ENCODE data around the gene PNPLA1. TPM values are rescaled to one million over a fixed set of nuclear protein-coding genes. Genes with fewer than 3 reads are reported as not detected.

The PNPLA1 gene, protein sequence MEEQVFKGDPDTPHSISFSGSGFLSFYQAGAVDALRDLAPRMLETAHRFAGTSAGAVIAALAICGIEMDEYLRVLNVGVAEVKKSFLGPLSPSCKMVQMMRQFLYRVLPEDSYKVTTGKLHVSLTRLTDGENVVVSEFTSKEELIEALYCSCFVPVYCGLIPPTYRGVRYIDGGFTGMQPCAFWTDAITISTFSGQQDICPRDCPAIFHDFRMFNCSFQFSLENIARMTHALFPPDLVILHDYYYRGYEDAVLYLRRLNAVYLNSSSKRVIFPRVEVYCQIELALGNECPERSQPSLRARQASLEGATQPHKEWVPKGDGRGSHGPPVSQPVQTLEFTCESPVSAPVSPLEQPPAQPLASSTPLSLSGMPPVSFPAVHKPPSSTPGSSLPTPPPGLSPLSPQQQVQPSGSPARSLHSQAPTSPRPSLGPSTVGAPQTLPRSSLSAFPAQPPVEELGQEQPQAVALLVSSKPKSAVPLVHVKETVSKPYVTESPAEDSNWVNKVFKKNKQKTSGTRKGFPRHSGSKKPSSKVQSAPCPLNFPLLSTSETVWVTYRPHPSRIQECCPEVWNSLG
- not detected for total RNA-seq

DNA sequence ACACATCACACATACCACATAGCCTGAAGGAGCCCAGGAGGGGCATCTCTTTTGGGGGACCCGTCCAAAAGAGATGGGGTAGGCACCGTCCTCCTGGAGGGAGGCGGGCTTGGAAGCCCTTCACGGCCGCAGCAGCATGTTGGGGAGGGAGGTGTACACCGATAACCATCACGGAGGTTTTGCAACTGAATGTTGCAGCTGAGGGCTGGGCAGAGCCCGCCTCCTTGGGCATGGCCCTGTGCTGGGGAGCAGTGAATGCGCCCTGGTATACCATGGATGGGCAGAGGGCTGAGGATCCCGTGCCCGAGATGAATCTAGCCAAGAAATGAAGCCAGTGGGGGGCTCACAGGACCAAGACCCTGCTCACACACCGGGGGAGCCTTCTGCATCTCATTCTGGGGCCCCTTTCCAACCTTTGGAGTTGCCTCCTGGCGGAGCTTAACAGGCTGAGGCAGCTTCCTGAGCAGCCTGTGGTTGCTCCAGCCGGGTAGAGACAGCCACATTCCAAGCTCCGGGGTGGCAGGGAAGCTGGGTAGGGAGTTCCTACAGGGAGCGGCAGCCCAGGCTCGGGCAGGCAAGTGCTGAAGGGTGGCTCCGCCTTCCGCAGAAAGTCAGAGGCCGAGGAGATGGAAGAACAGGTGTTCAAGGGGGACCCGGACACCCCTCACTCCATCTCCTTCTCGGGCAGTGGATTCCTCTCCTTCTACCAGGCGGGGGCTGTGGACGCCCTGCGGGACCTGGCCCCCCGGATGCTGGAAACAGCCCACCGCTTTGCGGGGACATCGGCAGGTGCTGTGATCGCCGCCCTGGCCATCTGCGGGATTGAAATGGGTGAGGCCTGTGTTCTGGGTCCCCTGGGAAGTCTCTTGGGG is at the start of gene PNPLA1:
Gene PNPLA1, plus strand, starts transcription at position 227 of the 872 bp plus-strand sequence. Its CDS starts 400 bp downstream, at position 627.
- POLR2A ChIA-PET, result no interaction called here
- no peak within 1 kb of the TSS for H3K27ac Mint-ChIP-seq
- no peak within 1 kb of the TSS for H3K4me3 Mint-ChIP-seq
- H3K36me3 Mint-ChIP-seq, result no peaks in the 10 kb centered on the region
- ATAC-seq (ENCODE audit: low read depth) (no peak), DNase-seq (no peak)
- H3K9me3 Mint-ChIP-seq, result peaks cover 4% of the 10 kb centered on the region
- H3K4me1 Mint-ChIP-seq, result no peaks in the 10 kb centered on the region
- peaks cover 13% of the 10 kb centered on the region for H3K27me3 Mint-ChIP-seq

DNA sequence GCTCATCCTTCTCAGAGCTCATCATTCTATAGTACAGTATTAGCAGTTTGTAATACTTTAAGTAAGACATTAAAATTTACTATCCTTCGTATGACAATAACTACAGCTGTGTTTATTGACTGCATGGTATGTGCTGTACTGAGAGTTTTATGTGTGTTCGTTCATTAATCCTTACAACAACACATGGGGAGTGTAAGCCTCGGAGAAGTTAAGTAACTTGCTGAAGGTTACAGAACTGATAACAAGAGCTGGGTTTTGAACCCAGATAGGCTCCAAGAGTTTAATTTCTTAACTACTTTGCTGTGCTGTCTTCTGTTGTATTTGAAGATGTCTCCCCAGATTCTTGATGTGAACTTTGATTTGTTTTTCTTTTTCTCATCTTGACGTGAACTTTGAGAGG is 49.6 kb upstream of the PNPLA1 start:
- Mint-ChIP-seq H3K27ac (no peak overlapping the region), H3K9me3 (no peaks in the 10 kb centered on the region), H3K27me3 (no peaks in the 10 kb centered on the region), H3K4me3 (no peak overlapping the region), H3K36me3 (peaks cover 21% of the 10 kb centered on the region), H3K4me1 (peaks cover 1% of the 10 kb centered on the region)
- POLR2A ChIA-PET, result no interaction called here
- DNase-seq, result no peak
- ATAC-seq (ENCODE audit: low read depth), result no peak

DNA sequence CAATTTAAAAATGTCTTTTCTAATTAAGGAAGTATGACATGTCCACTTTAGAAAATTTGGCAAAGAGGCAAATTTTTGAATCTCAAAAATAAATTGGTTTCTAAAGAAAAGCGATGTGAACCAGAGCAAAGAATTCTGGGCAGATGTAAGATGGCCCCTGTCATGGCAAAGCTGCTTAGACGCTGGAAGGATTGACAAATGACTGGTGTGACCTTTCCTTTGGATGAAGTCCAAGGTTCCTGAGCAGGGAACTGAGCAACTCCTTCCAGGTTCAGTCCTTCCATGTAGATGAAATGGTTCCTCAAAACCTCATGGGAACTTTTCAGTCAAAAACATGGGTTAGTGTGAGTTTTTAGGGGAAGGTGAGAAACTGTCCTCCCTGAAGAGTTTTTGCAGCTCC is 48.2 kb upstream of the PNPLA1 start:
- Mint-ChIP-seq H3K9me3 (no peaks in the 10 kb centered on the region), H3K27me3 (no peaks in the 10 kb centered on the region), H3K27ac (no peak overlapping the region), H3K4me3 (no peak overlapping the region), H3K36me3 (peaks cover 17% of the 10 kb centered on the region), H3K4me1 (peaks cover 1% of the 10 kb centered on the region)
- POLR2A ChIA-PET, result no interaction called here
- ATAC-seq (ENCODE audit: low read depth), result no peak
- no peak for DNase-seq

DNA sequence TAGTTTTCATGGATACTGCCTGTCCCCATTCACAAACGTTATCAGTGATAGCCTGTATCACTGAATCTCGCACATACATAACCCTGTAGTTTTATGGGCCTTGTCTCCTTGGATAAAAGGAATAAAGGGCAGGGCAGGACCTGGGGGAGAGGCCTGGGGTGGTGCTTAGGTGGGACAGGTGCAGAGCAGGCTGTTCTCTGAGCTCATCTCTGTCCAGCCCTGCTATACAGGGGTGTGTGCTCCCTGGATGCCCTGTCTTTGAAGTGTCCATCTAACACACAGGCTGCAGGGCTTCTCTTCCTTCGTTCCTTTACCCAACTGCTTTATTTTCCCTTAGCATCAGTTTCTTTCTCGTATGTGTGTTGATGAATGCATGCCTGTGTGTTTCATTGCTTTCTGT is 46.9 kb upstream of the PNPLA1 start:
- Mint-ChIP-seq H3K4me3 (no peak overlapping the region), H3K4me1 (peaks cover 2% of the 10 kb centered on the region), H3K27me3 (no peaks in the 10 kb centered on the region), H3K27ac (no peak overlapping the region), H3K36me3 (peaks cover 18% of the 10 kb centered on the region), H3K9me3 (no peaks in the 10 kb centered on the region)
- POLR2A ChIA-PET, result no interaction called here
- ATAC-seq (ENCODE audit: low read depth) (no peak), DNase-seq (no peak)

DNA sequence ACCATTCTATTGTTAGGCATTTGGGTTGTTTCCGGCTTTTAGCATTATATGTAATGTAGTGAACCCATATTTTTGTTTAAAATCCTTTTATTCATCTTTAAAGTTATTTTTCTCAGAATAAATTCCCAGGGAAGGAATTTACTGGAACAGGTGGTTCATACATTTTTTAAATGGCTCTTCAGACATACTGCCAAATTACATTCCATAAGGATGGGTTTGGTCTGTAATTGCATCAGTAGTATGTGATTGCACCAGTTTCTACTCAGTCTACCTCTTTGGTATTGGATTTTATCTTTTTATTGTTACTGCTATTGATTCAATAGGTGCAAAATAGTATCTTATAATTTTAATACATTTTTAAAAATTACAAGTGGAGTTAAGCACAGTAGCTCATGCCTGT is 46.2 kb upstream of the PNPLA1 start:
- Mint-ChIP-seq H3K27ac (no peak overlapping the region), H3K9me3 (no peaks in the 10 kb centered on the region), H3K27me3 (no peaks in the 10 kb centered on the region), H3K36me3 (peaks cover 17% of the 10 kb centered on the region), H3K4me1 (peaks cover 6% of the 10 kb centered on the region), H3K4me3 (no peak overlapping the region)
- POLR2A ChIA-PET, result no interaction called here
- DNase-seq (no peak), ATAC-seq (ENCODE audit: low read depth) (no peak)

DNA sequence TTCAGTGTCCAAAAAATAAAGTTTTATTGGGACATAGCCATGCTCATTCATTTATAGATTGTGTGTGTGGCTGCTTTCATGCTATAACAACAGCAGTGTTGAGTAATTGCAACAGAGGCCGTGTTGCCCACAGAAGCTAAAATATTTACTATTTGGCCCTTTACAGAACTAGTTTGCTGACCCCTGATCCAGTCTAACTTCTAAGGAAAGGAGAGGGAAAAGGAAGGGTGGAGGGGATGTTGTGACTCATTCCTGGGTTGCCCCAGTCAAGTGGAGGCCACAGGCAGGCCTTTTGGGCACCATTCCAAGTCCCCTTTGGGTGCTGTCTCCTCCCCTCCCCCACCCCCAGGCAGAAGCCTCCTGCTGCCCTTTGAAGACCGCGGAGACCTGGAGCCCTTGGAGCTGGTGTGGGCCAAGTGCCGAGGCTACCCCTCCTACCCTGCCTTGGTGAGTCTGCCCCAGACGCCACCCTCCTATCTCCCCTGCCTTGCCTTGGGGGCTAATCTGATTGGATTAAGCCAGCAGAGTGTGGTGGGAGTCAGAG is 44.9 kb upstream of the PNPLA1 start:
- ATAC-seq (ENCODE audit: low read depth) (no peak), DNase-seq (no peak)
- H3K4me3 Mint-ChIP-seq, result no peak overlapping the region
- POLR2A ChIA-PET, result no interaction called here
- H3K27me3 Mint-ChIP-seq, result no peaks in the 10 kb centered on the region
- no peaks in the 10 kb centered on the region for H3K9me3 Mint-ChIP-seq
- peaks cover 7% of the 10 kb centered on the region for H3K4me1 Mint-ChIP-seq
- H3K36me3 Mint-ChIP-seq, result peaks cover 14% of the 10 kb centered on the region
- no peak overlapping the region for H3K27ac Mint-ChIP-seq

DNA sequence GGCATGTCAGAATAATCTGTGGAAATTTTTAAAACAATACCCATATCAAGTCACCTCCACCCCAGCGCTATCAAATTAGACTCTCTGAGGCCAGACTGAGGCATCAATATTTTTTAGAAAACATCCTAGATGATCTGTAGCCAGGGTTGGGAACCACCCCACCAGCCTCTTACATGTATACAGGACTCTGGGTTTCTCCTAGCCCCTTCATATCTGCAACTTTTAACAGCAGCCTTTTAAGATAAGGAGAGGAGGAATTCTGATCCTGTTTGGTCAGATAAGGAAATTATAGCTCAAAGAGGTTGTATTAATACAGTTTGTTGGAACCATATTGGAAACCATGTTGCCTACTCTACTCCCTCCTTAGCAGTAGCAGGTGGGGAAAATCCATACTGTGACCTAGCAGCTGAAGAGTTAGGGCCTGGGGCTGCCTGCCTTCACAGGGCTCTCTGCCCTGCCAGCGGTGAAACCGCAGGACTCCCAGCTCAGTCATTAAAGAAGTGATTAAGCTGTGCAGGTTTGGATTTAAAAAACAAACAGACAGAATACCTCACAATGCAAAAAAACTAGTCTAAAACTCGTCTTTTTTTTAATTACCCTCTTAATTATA is 43.3 kb upstream of the PNPLA1 start:
- DNase-seq (no peak), ATAC-seq (ENCODE audit: low read depth) (no peak)
- no peak overlapping the region for H3K4me3 Mint-ChIP-seq
- H3K9me3 Mint-ChIP-seq, result no peaks in the 10 kb centered on the region
- no peaks in the 10 kb centered on the region for H3K27me3 Mint-ChIP-seq
- no peak overlapping the region for H3K27ac Mint-ChIP-seq
- POLR2A ChIA-PET, result no interaction called here
- peaks cover 7% of the 10 kb centered on the region for H3K4me1 Mint-ChIP-seq
- H3K36me3 Mint-ChIP-seq, result peaks cover 16% of the 10 kb centered on the region

DNA sequence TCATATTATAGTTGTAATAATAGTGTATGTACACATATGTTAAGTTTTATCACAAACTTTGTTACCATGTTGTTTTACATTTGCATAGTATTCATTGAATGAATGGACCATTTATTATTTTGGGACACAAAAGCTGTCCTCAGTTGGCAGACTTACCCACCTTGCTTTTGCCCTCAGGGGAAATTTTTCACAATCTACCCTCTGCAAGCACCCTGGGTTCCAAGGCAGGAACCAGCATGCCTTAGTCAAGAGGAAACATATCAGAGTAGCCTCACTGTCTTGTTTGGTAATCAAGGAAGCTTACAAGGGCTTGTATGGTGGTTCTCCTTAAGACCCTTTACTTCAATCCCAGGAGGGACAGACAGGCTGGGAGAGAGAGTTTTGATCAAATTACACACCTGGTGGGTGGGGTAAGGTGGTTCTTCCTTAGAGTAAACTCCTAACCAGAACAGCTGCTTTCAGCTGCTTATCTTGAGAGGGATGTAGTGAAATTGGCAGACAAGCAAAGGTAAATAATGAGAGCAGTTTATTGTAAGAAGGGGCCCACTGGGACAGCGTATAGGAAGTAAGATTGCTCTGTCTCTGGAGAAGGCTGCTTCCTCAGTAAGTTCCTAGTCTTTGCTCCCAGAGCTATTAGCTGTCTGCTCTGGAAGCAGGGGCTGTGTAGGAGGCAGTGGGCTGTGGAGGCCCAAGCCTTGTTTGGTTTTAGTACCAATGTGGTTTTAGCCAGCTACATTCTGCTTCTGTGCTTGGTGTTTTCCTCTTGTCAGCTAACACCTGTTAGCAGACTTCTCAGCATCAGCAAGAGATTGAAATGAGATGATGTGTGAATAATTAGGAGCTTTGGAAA is 42.3 kb upstream of the PNPLA1 start:
- H3K27me3 Mint-ChIP-seq, result no peaks in the 10 kb centered on the region
- H3K9me3 Mint-ChIP-seq, result no peaks in the 10 kb centered on the region
- ATAC-seq (ENCODE audit: low read depth) (no peak), DNase-seq (no peak)
- no peak overlapping the region for H3K27ac Mint-ChIP-seq
- POLR2A ChIA-PET, result no interaction called here
- H3K4me1 Mint-ChIP-seq, result peaks cover 9% of the 10 kb centered on the region
- H3K4me3 Mint-ChIP-seq, result no peak overlapping the region
- H3K36me3 Mint-ChIP-seq, result peaks cover 13% of the 10 kb centered on the region

DNA sequence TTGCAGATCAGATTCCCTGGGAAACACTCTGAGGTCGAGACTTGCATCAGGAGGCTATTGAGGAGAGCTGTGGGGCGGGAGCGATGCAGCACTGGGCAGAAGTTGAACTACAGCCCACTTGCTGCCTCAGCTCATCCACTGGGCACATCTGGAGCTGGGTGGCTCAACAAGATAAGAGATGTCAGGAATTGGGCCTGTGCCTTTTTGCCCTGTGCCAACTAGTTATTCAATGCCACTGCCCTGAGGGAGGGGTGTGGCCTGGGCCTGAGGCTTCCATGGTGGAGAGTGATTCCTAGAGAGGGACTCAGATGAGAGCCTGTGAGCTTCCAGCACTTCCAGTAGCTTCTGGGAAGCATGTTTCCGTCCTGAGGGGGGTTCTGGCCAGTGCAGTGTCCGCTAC is 40.6 kb upstream of the PNPLA1 start:
- Mint-ChIP-seq H3K4me1 (peaks cover 9% of the 10 kb centered on the region), H3K27me3 (no peaks in the 10 kb centered on the region), H3K27ac (no peak overlapping the region), H3K36me3 (peaks cover 8% of the 10 kb centered on the region), H3K9me3 (no peaks in the 10 kb centered on the region), H3K4me3 (no peak overlapping the region)
- POLR2A ChIA-PET, result no interaction called here
- no peak for DNase-seq
- no peak for ATAC-seq (ENCODE audit: low read depth)

DNA sequence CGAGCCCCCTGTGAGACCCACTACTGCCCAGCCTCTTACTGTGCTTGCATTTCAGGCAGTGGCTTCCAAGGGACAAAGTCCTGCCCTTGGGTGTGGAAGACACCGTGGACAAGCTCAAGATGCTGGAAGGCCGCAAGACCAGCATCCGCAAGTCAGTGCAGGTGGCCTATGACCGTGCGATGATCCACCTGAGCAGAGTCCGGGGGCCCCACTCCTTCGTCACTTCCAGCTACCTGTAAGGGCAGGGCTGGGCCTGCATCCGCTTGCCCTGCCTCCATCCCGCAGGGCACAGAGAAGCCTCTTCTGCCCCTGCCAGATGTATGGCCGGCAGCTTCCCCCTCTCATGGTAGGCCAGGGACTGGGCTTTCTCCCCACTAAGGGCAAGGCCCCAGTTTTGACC is 39.5 kb upstream of the PNPLA1 start:
- no peaks in the 10 kb centered on the region for H3K27me3 Mint-ChIP-seq
- peaks cover 5% of the 10 kb centered on the region for H3K36me3 Mint-ChIP-seq
- DNase-seq (no peak), ATAC-seq (ENCODE audit: low read depth) (no peak)
- no peaks in the 10 kb centered on the region for H3K9me3 Mint-ChIP-seq
- H3K4me3 Mint-ChIP-seq, result no peak overlapping the region
- peak overlapping the region; percentile 57 for H3K27ac Mint-ChIP-seq
- H3K4me1 Mint-ChIP-seq, result peaks cover 17% of the 10 kb centered on the region
- POLR2A ChIA-PET, result no interaction called here

DNA sequence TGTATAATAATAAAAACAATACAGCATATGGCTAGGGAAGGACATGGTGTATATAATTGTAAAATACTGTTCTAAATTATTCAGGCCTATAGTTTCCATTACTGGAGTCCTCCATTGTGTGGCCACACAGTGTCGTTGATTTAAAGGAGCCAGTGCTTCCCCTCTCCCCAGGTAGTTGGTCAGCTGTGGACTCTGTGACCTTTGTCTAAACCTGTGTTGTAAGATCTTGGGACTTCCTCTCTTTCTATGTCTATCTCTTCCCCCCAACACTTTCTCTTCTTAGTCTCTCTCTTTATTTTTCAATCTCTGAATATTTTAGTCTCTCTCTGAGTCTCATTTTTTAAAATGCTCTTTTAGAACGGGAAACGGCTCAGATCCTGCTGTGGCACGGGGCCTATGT is 37.7 kb upstream of the PNPLA1 start:
- DNase-seq (no peak), ATAC-seq (ENCODE audit: low read depth) (no peak)
- Mint-ChIP-seq H3K4me1 (peaks cover 19% of the 10 kb centered on the region), H3K27ac (no peak overlapping the region), H3K27me3 (no peaks in the 10 kb centered on the region), H3K4me3 (no peak overlapping the region), H3K36me3 (peaks cover 3% of the 10 kb centered on the region), H3K9me3 (no peaks in the 10 kb centered on the region)
- POLR2A ChIA-PET, result no interaction called here

DNA sequence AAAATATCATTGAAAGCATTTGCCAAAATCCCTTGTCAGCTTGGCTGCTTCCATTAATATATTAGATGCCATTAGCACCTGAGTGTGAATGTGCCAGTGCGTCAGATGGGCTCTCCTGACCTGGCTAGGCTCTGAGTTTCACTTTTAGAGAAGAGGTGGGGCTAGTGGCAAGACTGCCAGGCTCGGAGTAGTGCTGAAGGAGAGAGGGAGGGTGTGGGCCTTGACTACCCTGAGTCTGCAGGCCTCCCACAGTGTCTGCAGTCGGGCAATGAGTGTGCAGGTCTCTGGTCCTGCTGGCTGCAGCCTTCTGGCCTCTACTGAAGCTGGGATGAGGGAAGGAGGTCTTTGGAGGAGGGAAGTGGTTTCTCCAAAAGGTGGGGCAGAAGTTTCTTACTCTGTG is 34.6 kb upstream of the PNPLA1 start:
- POLR2A ChIA-PET, result no interaction called here
- DNase-seq (no peak), ATAC-seq (ENCODE audit: low read depth) (peak; percentile 42)
- Mint-ChIP-seq H3K4me1 (peaks cover 12% of the 10 kb centered on the region), H3K27me3 (no peaks in the 10 kb centered on the region), H3K4me3 (no peak overlapping the region), H3K9me3 (no peaks in the 10 kb centered on the region), H3K36me3 (peaks cover 3% of the 10 kb centered on the region), H3K27ac (peak overlapping the region; percentile 14)

DNA sequence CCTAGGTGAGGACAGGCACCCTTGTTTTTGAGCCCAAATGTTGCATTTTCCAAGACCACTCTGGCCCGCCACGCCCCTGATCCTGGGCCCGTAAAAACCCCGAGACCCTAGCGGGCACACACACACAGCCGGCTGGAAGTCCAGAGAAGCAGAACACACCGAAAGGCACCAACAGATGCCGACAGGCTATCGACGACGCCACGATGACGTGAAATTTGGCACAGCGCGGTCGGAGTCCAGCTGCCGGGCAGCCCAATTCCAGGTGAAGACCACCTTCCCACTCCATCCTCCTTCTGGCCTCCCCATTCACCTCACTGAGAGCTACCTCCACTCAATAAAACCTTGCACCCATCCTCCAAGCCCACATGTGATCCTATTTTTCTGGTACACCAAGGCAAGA is 34.0 kb upstream of the PNPLA1 start:
- Mint-ChIP-seq H3K9me3 (no peaks in the 10 kb centered on the region), H3K4me1 (peaks cover 12% of the 10 kb centered on the region), H3K27ac (no peak overlapping the region), H3K27me3 (no peaks in the 10 kb centered on the region), H3K4me3 (no peak overlapping the region), H3K36me3 (peaks cover 2% of the 10 kb centered on the region)
- DNase-seq, result no peak
- no peak for ATAC-seq (ENCODE audit: low read depth)
- POLR2A ChIA-PET, result no interaction called here

Data from activated naive CD8-positive, alpha-beta T cell treated with anti-CD3 and anti-CD28 coated beads, Interleukin-2, amount 10 ng/mL, durations not matched to agents 7 days and 5 days (primary cell).